ENCODE measurements around the gene CFAP69.

GRCh38 chr7:90312745-90313144 is 67.8 kb downstream of the CFAP69 start:
- TF ChIP-seq SUZ12 (IDR thresholded peaks at IDR 0.05; ENCODE audit: extremely low read depth, insufficient read depth, insufficient read length) (no peak), ZNF274 (IDR thresholded peaks at IDR 0.05; ENCODE audit: low read depth, low read length) (no peak), YY1 (IDR thresholded peaks at IDR 0.05; ENCODE audit: insufficient read depth, insufficient read length) (no peak)
